Astrocyte of the spinal cord (primary cell): ENCODE results near the gene SPINK4.
A peak's percentile ranks its signal among the peaks of the same experiment; 100 is the strongest.

Experiments
- DNase-seq: peaks from one replicate; pipeline ENCODE4 v3.0.0; 2011; ENCODE audit warnings: low read depth, low spot score
- H3K4me3 ChIP-seq: 2 replicates; pipeline ENCODE4 v1.5.1; 2011; ENCODE audit warnings: low read depth, mild to moderate bottlenecking, low read length, moderate library complexity
- CTCF ChIP-seq: IDR thresholded peaks from 2 replicates; pipeline ENCODE4 v1.5.1; 2012; ENCODE audit warnings: low read depth, mild to moderate bottlenecking, low read length, inconsistent platforms
- in situ Hi-C: cut with HindIII; loops from 2 replicates; pipeline ENCODE4 v1.10.0; 2017; ENCODE audit warnings: low sequenced_read_pairs

Gene SPINK4

GRCh38 chr9:33273266-33273971 lies 33.5 kb downstream of the SPINK4 start:
- DNase-seq, result peak; percentile 19
- in situ Hi-C loops, result no loop called here
- TF ChIP-seq CTCF, result no peak

GRCh38 chr9:33273972-33274328 lies 34.0 kb downstream of the SPINK4 start:
- TF ChIP-seq CTCF, result no peak
- DNase-seq, result peak; percentile 26
- in situ Hi-C loops, result no loop called here
- H3K4me3 ChIP-seq, result no peak overlapping the region

More at GRCh38 chr9:33273266-33273971, 33.5 kb downstream of the SPINK4 start:
- H3K4me3 ChIP-seq, result no peak overlapping the region

GRCh38 chr9:33277484-33277883 lies 37.5 kb downstream of the SPINK4 start:
- TF ChIP-seq CTCF, result no peak
- H3K4me3 ChIP-seq, result no peak overlapping the region
- in situ Hi-C loops, result no loop called here
- no peak for DNase-seq

- in situ Hi-C loops, result no loop called here
- no peak overlapping the region for H3K4me3 ChIP-seq
- no peak for DNase-seq
- no peak for TF ChIP-seq CTCF
Measured at GRCh38 chr9:33285502-33285901, 45.5 kb downstream of the SPINK4 start.

- TF ChIP-seq CTCF, result peak; percentile 78
- in situ Hi-C loops, result no loop called here
Measured at GRCh38 chr9:33287087-33287490, 47.1 kb downstream of the SPINK4 start.

GRCh38 chr9:33288235-33288634 lies 48.3 kb downstream of the SPINK4 start:
- no peak for DNase-seq
- in situ Hi-C loops, result no loop called here
- no peak overlapping the region for H3K4me3 ChIP-seq
- TF ChIP-seq CTCF, result no peak

More at GRCh38 chr9:33287087-33287490, 47.1 kb downstream of the SPINK4 start:
- peak; percentile 74 for DNase-seq
- no peak overlapping the region for H3K4me3 ChIP-seq
